ENCODE results near the gene PLIN4.
A peak's percentile ranks its signal among the peaks of the same experiment; 100 is the strongest.
"Not testable (repeated sequence)": the region's sequence is repeated elsewhere in the genome, so short reads cannot be mapped to it uniquely, and the experiment has no call there.

The PLIN4 gene

GRCh38 chr19:4518345-4519171 is at the start of gene PLIN4:
Gene PLIN4 (minus strand): TSS chr19:4518486. CDS start chr19:4518272, 214 bp downstream.
- DNase-seq (ENCODE audit: low read depth) = no peak

GRCh38 chr19:4567584-4568071 is 49.3 kb upstream of the PLIN4 start:
- DNase-seq (ENCODE audit: low read depth) = peak; percentile 24

- no peak for DNase-seq (ENCODE audit: low read depth)
Measured at GRCh38 chr19:4566402-4567051, 48.2 kb upstream of the PLIN4 start.

- DNase-seq (ENCODE audit: low read depth) = not testable (repeated sequence)
Measured at GRCh38 chr19:4563562-4563961, 45.3 kb upstream of the PLIN4 start.

GRCh38 chr19:4562085-4562484 is 43.8 kb upstream of the PLIN4 start:
- DNase-seq (ENCODE audit: low read depth) = not testable (repeated sequence)

- DNase-seq (ENCODE audit: low read depth) = no peak
Measured at GRCh38 chr19:4559569-4559968, 41.3 kb upstream of the PLIN4 start, which contains the start of gene SEMA6B. Gene SEMA6B (minus strand): TSS chr19:4559684. CDS start chr19:4558457, 1,227 bp downstream.

GRCh38 chr19:4557971-4558941 is 40.0 kb upstream of the PLIN4 start:
- no peak for DNase-seq (ENCODE audit: low read depth)

GRCh38 chr19:4557144-4557970 is 39.1 kb upstream of the PLIN4 start:
- DNase-seq (ENCODE audit: low read depth) = no peak

GRCh38 chr19:4556597-4557127 is 38.4 kb upstream of the PLIN4 start:
- no peak for DNase-seq (ENCODE audit: low read depth)

GRCh38 chr19:4555657-4556561 is 37.6 kb upstream of the PLIN4 start:
- DNase-seq (ENCODE audit: low read depth) = no peak

GRCh38 chr19:4554717-4555116 is 36.4 kb upstream of the PLIN4 start:
- DNase-seq (ENCODE audit: low read depth) = no peak

- no peak for DNase-seq (ENCODE audit: low read depth)
Measured at GRCh38 chr19:4553775-4554174, 35.5 kb upstream of the PLIN4 start.

- no peak for DNase-seq (ENCODE audit: low read depth)
Measured at GRCh38 chr19:4553092-4553695, 34.9 kb upstream of the PLIN4 start.

- DNase-seq (ENCODE audit: low read depth) = no peak
Measured at GRCh38 chr19:4552525-4552819, 34.2 kb upstream of the PLIN4 start.

GRCh38 chr19:4550479-4551050 is 32.3 kb upstream of the PLIN4 start:
- no peak for DNase-seq (ENCODE audit: low read depth)

- no peak for DNase-seq (ENCODE audit: low read depth)
Measured at GRCh38 chr19:4550018-4550417, 31.7 kb upstream of the PLIN4 start.

GRCh38 chr19:4548238-4548584 is 29.9 kb upstream of the PLIN4 start:
- no peak for DNase-seq (ENCODE audit: low read depth)

GRCh38 chr19:4547303-4548237 is 29.3 kb upstream of the PLIN4 start:
- no peak for DNase-seq (ENCODE audit: low read depth)
